Measurements from ENCODE around the gene DPYSL4.

GRCh38 chr10:132164761-132165278, 21.9 kb upstream of the DPYSL4 start:
- no peak for TF ChIP-seq CTCF (IDR thresholded peaks at IDR 0.05; ENCODE audit: insufficient read depth, low read depth, low read length)
- no peak for TF ChIP-seq EZH2 (IDR thresholded peaks at IDR 0.05; ENCODE audit: insufficient read depth, low read length)

Measured in astrocyte (in vitro differentiated cells and primary cell).